HG03442 (cell line): ENCODE measurements around the gene PPP6C.
A peak's percentile ranks its signal among the peaks of the same experiment; 100 is the strongest.
"Not testable (repeated sequence)": the region's sequence is repeated elsewhere in the genome, so short reads cannot be mapped to it uniquely, and the experiment has no call there.

ENCODE experiments used
- ATAC-seq: cut with Tn5 transposase; IDR thresholded peaks from one replicate; pipeline ENCODE4 v1.9.1; 2021; ENCODE audit warnings: mild to moderate bottlenecking, moderate library complexity; ENCODE audit not compliant: unreplicated experiment

Gene PPP6C

GRCh38 chr9:125183054-125183453 is 6.5 kb downstream of the PPP6C start:
- ATAC-seq, result no peak

- not testable (repeated sequence) for ATAC-seq
Measured at GRCh38 chr9:125181756-125182155, 7.8 kb downstream of the PPP6C start.

- ATAC-seq, result no peak
Measured at GRCh38 chr9:125180876-125181275, 8.7 kb downstream of the PPP6C start.

GRCh38 chr9:125179776-125180175 is 9.8 kb downstream of the PPP6C start:
- ATAC-seq, result not testable (repeated sequence)

GRCh38 chr9:125177888-125178287 is 11.7 kb downstream of the PPP6C start:
- no peak for ATAC-seq

- ATAC-seq, result no peak
Measured at GRCh38 chr9:125176636-125177035, 13.0 kb downstream of the PPP6C start.

GRCh38 chr9:125172031-125172755 is 17.4 kb downstream of the PPP6C start:
- ATAC-seq, result no peak

- ATAC-seq, result no peak
Measured at GRCh38 chr9:125169895-125170294, 19.7 kb downstream of the PPP6C start.

- ATAC-seq, result no peak
Measured at GRCh38 chr9:125166762-125167161, 22.8 kb downstream of the PPP6C start.

- not testable (repeated sequence) for ATAC-seq
Measured at GRCh38 chr9:125162891-125163290, 26.7 kb downstream of the PPP6C start.

GRCh38 chr9:125161284-125161918 is 28.2 kb downstream of the PPP6C start:
- ATAC-seq, result no peak

GRCh38 chr9:125160750-125161149 is 28.9 kb downstream of the PPP6C start:
- no peak for ATAC-seq

GRCh38 chr9:125156551-125156950 is 33.1 kb downstream of the PPP6C start:
- no peak for ATAC-seq

GRCh38 chr9:125153712-125154367 is 35.8 kb downstream of the PPP6C start:
- no peak for ATAC-seq

- ATAC-seq, result no peak
Measured at GRCh38 chr9:125151730-125152129, 37.9 kb downstream of the PPP6C start.

GRCh38 chr9:125150349-125151245 is 39.0 kb downstream of the PPP6C start:
- no peak for ATAC-seq

GRCh38 chr9:125147401-125147951 is 42.1 kb downstream of the PPP6C start:
- ATAC-seq, result no peak

GRCh38 chr9:125146247-125146646 is 43.4 kb downstream of the PPP6C start:
- no peak for ATAC-seq

- ATAC-seq, result no peak
Measured at GRCh38 chr9:125145425-125145824, 44.2 kb downstream of the PPP6C start.

GRCh38 chr9:125143377-125144090 is 46.1 kb downstream of the PPP6C start, which contains the start of gene SCAI:
Gene SCAI (minus strand): TSS chr9:125143528. CDS start chr9:125143437, 91 bp downstream.
- peak; percentile 98 for ATAC-seq
